ENCODE results near the gene DNASE1L3. TPM values are rescaled to one million over a fixed set of nuclear protein-coding genes. Genes with fewer than 3 reads are reported as not detected.

DNASE1L3 gene
- total and polyA plus RNA-seq, 2 of the 13 experiments (the other 11 are each of a cell fraction or from before 2014, with no cell fraction given) = 0.86 to 1.7 TPM

DNA sequence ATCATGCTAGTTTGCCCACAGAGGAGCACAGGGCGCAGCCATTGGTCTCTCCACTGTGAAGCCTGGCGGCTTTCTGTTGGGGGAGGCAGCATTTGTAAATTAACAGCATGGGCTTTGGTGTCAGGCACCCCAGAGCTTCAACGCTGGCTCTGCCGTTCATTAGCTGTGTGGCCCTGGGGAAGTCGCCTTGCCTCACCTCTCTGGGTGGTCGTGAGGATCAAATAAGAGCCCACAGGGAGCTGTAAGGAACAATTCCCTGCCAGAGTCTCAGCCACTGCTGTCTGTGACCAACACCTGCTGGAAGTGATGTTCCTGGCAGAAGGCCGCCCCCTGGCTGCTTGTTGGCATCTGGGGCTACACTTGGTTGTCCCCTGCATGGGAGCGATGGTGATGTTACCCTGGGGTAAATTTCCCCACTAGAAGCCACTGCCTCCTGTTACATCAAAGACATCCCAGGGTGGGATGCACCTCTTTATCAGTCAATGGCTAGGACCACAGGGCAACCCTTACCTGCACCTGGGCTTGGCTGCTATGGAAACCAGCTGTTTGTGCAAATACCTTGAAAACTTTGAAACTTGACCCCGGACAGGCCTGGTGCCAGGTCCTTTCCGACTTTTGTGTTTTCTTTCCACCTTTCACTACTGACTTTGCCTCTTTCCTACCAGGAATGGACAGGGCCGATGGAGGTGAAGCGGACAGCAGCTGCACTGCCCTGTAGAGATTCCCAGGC, 36.9 kb downstream of the DNASE1L3 start (continued):
- TF ChIP-seq CREM (IDR thresholded peaks at IDR 0.05) = peak; percentile 52; the same call in 1 of the 2 replicates
- TF ChIP-seq CREM (CRISPR knock-in tag; IDR thresholded peaks at IDR 0.05) = no peak
- no peak for TF ChIP-seq TEAD2 (CRISPR knock-in tag; IDR thresholded peaks at IDR 0.05)
- TF ChIP-seq, protein P1, sequence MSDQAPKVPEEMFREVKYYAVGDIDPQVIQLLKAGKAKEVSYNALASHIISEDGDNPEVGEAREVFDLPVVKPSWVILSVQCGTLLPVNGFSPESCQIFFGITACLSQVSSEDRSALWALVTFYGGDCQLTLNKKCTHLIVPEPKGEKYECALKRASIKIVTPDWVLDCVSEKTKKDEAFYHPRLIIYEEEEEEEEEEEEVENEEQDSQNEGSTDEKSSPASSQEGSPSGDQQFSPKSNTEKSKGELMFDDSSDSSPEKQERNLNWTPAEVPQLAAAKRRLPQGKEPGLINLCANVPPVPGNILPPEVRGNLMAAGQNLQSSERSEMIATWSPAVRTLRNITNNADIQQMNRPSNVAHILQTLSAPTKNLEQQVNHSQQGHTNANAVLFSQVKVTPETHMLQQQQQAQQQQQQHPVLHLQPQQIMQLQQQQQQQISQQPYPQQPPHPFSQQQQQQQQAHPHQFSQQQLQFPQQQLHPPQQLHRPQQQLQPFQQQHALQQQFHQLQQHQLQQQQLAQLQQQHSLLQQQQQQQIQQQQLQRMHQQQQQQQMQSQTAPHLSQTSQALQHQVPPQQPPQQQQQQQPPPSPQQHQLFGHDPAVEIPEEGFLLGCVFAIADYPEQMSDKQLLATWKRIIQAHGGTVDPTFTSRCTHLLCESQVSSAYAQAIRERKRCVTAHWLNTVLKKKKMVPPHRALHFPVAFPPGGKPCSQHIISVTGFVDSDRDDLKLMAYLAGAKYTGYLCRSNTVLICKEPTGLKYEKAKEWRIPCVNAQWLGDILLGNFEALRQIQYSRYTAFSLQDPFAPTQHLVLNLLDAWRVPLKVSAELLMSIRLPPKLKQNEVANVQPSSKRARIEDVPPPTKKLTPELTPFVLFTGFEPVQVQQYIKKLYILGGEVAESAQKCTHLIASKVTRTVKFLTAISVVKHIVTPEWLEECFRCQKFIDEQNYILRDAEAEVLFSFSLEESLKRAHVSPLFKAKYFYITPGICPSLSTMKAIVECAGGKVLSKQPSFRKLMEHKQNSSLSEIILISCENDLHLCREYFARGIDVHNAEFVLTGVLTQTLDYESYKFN (CRISPR knock-in tag; conservative IDR thresholded peaks at IDR 0.05) = peak; percentile 89
- TF ChIP-seq, protein P2, sequence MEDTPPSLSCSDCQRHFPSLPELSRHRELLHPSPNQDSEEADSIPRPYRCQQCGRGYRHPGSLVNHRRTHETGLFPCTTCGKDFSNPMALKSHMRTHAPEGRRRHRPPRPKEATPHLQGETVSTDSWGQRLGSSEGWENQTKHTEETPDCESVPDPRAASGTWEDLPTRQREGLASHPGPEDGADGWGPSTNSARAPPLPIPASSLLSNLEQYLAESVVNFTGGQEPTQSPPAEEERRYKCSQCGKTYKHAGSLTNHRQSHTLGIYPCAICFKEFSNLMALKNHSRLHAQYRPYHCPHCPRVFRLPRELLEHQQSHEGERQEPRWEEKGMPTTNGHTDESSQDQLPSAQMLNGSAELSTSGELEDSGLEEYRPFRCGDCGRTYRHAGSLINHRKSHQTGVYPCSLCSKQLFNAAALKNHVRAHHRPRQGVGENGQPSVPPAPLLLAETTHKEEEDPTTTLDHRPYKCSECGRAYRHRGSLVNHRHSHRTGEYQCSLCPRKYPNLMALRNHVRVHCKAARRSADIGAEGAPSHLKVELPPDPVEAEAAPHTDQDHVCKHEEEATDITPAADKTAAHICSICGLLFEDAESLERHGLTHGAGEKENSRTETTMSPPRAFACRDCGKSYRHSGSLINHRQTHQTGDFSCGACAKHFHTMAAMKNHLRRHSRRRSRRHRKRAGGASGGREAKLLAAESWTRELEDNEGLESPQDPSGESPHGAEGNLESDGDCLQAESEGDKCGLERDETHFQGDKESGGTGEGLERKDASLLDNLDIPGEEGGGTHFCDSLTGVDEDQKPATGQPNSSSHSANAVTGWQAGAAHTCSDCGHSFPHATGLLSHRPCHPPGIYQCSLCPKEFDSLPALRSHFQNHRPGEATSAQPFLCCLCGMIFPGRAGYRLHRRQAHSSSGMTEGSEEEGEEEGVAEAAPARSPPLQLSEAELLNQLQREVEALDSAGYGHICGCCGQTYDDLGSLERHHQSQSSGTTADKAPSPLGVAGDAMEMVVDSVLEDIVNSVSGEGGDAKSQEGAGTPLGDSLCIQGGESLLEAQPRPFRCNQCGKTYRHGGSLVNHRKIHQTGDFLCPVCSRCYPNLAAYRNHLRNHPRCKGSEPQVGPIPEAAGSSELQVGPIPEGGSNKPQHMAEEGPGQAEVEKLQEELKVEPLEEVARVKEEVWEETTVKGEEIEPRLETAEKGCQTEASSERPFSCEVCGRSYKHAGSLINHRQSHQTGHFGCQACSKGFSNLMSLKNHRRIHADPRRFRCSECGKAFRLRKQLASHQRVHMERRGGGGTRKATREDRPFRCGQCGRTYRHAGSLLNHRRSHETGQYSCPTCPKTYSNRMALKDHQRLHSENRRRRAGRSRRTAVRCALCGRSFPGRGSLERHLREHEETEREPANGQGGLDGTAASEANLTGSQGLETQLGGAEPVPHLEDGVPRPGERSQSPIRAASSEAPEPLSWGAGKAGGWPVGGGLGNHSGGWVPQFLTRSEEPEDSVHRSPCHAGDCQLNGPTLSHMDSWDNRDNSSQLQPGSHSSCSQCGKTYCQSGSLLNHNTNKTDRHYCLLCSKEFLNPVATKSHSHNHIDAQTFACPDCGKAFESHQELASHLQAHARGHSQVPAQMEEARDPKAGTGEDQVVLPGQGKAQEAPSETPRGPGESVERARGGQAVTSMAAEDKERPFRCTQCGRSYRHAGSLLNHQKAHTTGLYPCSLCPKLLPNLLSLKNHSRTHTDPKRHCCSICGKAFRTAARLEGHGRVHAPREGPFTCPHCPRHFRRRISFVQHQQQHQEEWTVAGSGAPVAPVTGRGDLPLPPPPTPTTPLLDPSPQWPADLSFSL (CRISPR knock-in tag; IDR thresholded peaks at IDR 0.05) = no peak; the same call in 1 of the 2 replicates
- no peak for TF ChIP-seq ZNF33B (CRISPR knock-in tag; IDR thresholded peaks at IDR 0.05)
- 0 out of 2 replicates have a peak, but pooled peaks have one; percentile 43 for TF ChIP-seq MTF2 (CRISPR knock-in tag; IDR thresholded peaks at IDR 0.05; ENCODE audit: borderline replicate concordance)
- peak; percentile 34; the same call in 1 of the 2 replicates for TF ChIP-seq ZNF337 (CRISPR knock-in tag; IDR thresholded peaks at IDR 0.05; ENCODE audit: borderline replicate concordance, low read depth)
- peak; percentile 39; the same call in 1 of the 2 replicates for TF ChIP-seq ZBTB3 (CRISPR knock-in tag; IDR thresholded peaks at IDR 0.05; ENCODE audit: borderline replicate concordance, low read depth)
- TF ChIP-seq MAFF (IDR thresholded peaks at IDR 0.05; ENCODE audit: low read depth, low read length) = no peak
- TF ChIP-seq, protein P3, sequence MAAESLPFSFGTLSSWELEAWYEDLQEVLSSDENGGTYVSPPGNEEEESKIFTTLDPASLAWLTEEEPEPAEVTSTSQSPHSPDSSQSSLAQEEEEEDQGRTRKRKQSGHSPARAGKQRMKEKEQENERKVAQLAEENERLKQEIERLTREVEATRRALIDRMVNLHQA (CRISPR knock-in tag; IDR thresholded peaks at IDR 0.05) = no peak
- TF ChIP-seq SETDB1 (CRISPR knock-in tag; IDR thresholded peaks at IDR 0.05; ENCODE audit: borderline replicate concordance) = no peak
- TF ChIP-seq MED13 (CRISPR knock-in tag; IDR thresholded peaks at IDR 0.05) = peak; percentile 41; the same call in 1 of the 2 replicates
- peak; percentile 67 for TF ChIP-seq TEAD3 (CRISPR knock-in tag; optimal IDR thresholded peaks at IDR 0.05; ENCODE audit: borderline replicate concordance)
- TF ChIP-seq ZMAT3 (CRISPR knock-in tag; conservative IDR thresholded peaks at IDR 0.05) = 0 out of 2 replicates have a peak, but pooled peaks have one; percentile 66
- no peak for TF ChIP-seq CBX2 (IDR thresholded peaks at IDR 0.05; ENCODE audit: low read depth, low read length)
- no peak for TF ChIP-seq CBX2 (CRISPR knock-in tag; IDR thresholded peaks at IDR 0.05; ENCODE audit: low read depth)
- TF ChIP-seq HMG20A (CRISPR knock-in tag; IDR thresholded peaks at IDR 0.05; ENCODE audit: borderline replicate concordance) = peak; percentile 76
- TF ChIP-seq RFX3 (CRISPR knock-in tag; IDR thresholded peaks at IDR 0.05) = peak; percentile 82
- TF ChIP-seq MED8 (CRISPR knock-in tag; IDR thresholded peaks at IDR 0.05; ENCODE audit: insufficient replicate concordance) = peak; percentile 48
